DMS53 treated with DMSO at 0.1 percent for 48 hours (cell line): ENCODE measurements around the gene DPYSL4.

Experiments
- DNase-seq: peaks from one replicate; lab custom pipeline; 2025; ENCODE audit not compliant: unreplicated experiment; lab: John Stamatoyannopoulos, UW

Gene DPYSL4

GRCh38 chr10:132225073-132225848 lies 38.5 kb downstream of the DPYSL4 start:
- no peak for DNase-seq

- no peak for DNase-seq
Measured at GRCh38 chr10:132225849-132226205, 39.1 kb downstream of the DPYSL4 start.

DNA sequence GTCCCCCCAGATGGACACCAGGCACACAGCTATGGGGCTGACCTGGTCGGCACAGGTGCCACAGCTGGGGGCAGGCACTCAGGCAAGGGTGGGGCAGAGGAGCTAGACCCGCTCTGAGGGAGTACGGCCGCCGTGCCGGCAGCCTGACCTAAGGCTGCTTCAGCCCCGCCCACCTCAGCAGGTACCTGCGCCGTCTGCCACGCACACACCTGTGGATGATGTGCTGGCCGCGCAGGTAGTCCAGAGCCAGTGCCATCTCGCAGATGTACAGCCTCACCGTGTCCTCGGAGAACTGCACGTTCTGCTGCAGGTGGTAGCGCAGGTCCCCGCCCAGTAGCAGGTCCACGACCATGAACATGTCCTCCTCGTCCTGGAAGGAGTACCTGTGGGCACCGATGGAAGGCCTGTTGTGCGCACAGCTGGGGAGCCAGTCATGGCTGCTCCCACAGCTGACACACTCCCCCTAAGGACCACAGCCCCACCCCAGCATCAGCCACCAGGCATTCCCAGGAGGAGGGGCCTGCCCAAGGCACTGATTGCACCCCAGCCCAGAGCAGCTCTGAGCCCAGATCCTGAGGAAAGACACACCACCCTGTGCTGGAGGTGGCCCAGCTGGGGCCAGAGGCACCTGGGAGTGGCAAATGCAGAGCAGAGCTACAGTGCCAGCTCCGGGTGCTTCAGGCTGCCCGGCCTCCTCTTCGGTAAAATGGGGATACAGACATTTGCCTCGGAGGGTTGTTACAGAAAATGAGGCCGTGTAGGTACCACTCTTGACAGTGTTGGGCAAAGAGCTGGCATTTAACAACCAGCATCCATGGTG lies 40.0 kb downstream of the DPYSL4 start:
- no peak for DNase-seq

GRCh38 chr10:132227851-132228390 lies 41.2 kb downstream of the DPYSL4 start:
- no peak for DNase-seq

- no peak for DNase-seq
Measured at GRCh38 chr10:132228616-132229015, 41.9 kb downstream of the DPYSL4 start.

DNA sequence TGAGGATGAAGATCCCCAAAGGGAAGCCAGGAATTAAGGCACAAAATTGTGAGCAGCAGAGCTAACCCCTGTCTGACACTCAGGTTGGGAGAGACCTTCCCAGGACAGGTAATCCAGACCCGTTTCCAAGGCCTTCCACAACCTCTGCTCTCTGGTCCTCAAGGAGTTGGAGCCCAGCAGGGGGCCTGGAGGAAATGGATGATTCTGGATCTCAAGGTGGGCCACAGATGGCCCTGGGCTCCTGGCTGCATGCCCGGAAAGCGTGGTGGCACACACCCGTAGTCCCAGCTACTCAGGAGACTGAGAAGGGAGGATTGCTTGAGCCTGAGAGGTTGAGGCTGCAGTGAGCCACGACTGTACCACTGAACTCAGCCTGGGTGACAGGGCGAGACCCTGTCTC lies 42.3 kb downstream of the DPYSL4 start:
- DNase-seq: no peak

DNA sequence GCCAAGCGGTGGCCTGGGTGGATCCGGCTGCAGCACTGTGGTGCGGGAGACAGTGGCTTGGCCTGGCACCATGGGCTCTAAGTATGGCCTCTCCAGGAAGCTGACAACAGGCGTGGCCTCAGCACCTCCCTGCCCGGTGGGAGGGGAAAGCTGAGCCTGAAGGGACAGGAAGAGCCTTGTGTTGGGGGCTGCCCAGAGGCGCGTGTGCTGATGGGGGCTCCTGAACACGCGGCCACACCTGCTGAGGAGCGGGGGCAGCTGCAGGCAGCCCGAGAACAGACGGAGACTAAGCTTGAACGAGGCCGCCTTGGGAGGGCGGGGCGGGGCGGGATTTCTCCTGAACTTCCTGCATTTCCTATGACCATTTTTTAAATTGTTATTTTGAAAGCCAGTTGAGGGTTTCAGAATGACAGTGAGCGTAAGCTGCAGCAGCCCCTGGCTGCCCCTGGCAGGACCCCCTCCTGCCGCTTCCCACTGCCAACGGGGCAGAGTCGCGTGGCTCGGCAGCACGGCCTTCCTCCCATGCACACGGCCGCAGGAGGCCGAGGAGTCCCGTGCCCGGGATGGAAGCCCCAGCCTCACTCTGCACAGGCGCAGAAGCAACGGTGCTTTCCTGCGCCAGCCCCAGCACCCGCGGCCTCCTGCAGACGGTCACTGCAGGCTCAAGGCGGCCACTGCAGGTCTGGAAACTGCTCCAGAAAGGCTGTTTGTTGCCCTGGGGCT lies 43.2 kb downstream of the DPYSL4 start:
- no peak for DNase-seq

- no peak for DNase-seq
Measured at GRCh38 chr10:132230557-132231210, 43.9 kb downstream of the DPYSL4 start.

- DNase-seq: no peak
Measured at GRCh38 chr10:132231656-132232022, 44.9 kb downstream of the DPYSL4 start.

- no peak for DNase-seq
Measured at GRCh38 chr10:132232023-132232951, 45.5 kb downstream of the DPYSL4 start.

- no peak for DNase-seq
Measured at GRCh38 chr10:132232981-132233380, 46.2 kb downstream of the DPYSL4 start.

- DNase-seq: no peak
Measured at GRCh38 chr10:132233501-132234085, 46.8 kb downstream of the DPYSL4 start.

- DNase-seq: no peak
Measured at GRCh38 chr10:132234860-132235259, 48.1 kb downstream of the DPYSL4 start.

DNA sequence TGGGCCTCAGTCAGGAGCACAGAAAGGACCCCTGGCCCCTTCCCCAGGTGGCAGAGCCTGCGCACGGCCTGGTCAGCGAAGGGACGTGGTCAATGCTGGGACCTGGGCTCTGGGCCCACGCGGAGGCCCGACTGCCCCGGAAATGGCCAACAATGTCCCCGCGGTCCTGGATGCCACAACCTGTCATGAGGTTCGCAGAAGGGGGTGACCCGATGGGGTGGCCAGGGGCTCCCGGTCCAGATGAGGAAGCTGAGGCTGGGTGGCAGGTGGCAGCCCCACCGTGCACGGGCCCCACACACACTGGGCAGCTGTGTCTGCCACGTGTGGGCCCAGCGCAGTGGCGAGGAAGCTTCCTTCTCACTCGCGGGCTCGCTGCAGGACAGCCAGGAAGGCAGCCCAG lies 49.4 kb downstream of the DPYSL4 start:
- no peak for DNase-seq

DNA sequence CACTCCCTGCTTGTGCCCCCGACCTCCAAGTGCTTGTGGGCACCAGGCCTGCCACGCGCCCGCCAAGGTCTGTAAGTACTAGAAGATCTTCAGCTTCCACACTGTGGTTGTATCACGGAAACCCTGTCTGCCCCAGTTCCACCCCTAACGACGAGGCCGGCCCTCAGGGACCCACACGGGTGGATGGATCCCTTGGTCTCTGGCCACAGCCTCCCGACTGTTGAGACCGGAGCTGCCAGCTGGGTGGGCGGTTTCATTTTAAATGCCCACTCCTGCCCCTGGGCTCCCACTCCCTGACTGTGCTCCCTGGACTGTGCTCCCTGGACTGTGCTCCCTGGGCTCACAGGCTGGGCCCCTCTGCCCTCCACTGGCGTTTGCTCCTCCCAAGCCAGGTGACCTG lies 50.1 kb downstream of the DPYSL4 start:
- DNase-seq: no peak

DNA sequence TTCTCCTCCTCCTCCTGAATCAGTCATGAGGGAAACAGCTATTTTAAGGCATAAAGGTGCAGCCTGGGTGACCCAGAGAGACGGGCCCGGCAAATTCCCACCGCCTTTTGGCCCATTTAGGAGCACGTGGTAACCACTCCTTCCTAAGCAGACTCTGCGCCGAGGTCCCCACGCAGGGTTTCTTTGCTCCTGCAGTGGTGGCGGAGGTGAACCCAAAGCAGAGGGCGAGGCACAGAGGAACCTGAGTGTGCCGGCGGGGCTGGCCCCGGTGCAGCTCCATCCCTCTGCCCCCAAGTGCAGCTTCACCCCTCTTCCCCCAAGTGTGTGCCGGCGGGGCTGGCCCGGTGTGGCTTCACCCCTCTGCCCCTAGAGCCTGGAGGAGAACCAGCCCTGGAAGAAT lies 50.6 kb downstream of the DPYSL4 start:
- DNase-seq: no peak

GRCh38 chr10:132237871-132238270 lies 51.1 kb downstream of the DPYSL4 start:
- no peak for DNase-seq

GRCh38 chr10:132238371-132239125 lies 51.8 kb downstream of the DPYSL4 start:
- DNase-seq: no peak
